Panc1 (cell line): ENCODE data around the gene UBL4A. TPM values are rescaled to one million over a fixed set of nuclear protein-coding genes. Genes with fewer than 3 reads are reported as not detected.

ENCODE experiments used
- ATAC-seq: fragments of 200-7000 bp; cut with Tn5 transposase; 2 replicates; pipeline ENCODE4 v1.9.1; 2020; ENCODE audit warnings: mild to moderate bottlenecking, moderate library complexity
- BruUV-seq: library from RNA; stranded (reverse); fragments of 400-500 nt; replicated peaks from 2 replicates; lab custom pipeline; 2021; lab: Mats Ljungman, UMichigan
- CTCF ChIA-PET: fragments of 300-600 bp; sonication (Branson Sonifier 250); formaldehyde crosslinking; loops from one replicate; lab custom pipeline; 2022; ENCODE audit warnings: antibody characterized with exemption; lab: Charles Lee
- POLR2A ChIA-PET: fragments of 300-600 bp; sonication (Branson Sonifier 250); formaldehyde crosslinking; loops from one replicate; lab custom pipeline; 2022; ENCODE audit warnings: antibody characterized with exemption; lab: Charles Lee
- DNase-seq: peaks from one replicate; pipeline ENCODE4 v3.0.0-alpha.2; 2010; ENCODE audit warnings: low read depth, low spot score
- H3K27ac ChIP-seq: 2 replicates; pipeline ENCODE4 v1.5.1; 2011; ENCODE audit warnings: mild to moderate bottlenecking, low read length, inconsistent platforms
- H3K27me3 ChIP-seq: fragments of 200-500 bp; sonication (Bioruptor generic); 2 replicates; pipeline ENCODE4 v1.6.0; 2014; ENCODE audit warnings: low read length, inconsistent platforms; ENCODE audit not compliant: control insufficient read depth, insufficient read depth
- H3K36me3 ChIP-seq: fragments of 200-500 bp; sonication (Bioruptor generic); 2 replicates; pipeline ENCODE4 v1.5.1; 2014; ENCODE audit warnings: inconsistent platforms, mild to moderate bottlenecking, low read length, moderate library complexity; ENCODE audit not compliant: control insufficient read depth, insufficient read depth
- H3K4me1 ChIP-seq: 2 replicates; pipeline ENCODE4 v1.5.1; 2011; ENCODE audit warnings: inconsistent platforms, mild to moderate bottlenecking, low read length, moderate library complexity; ENCODE audit not compliant: control insufficient read depth, insufficient read depth
- H3K4me3 ChIP-seq, 2 experiments: 2 replicates each; pipeline ENCODE4 v1.5.1; 2011 to 2012; ENCODE audit warnings: low read depth in 2 of 2, low read length in 2 of 2, mild to moderate bottlenecking in 2 of 2, inconsistent platforms in 1 of 2, moderate library complexity in 1 of 2
- H3K9me3 ChIP-seq: fragments of 200-500 bp; sonication (Bioruptor generic); 2 replicates; pipeline ENCODE4 v1.5.1; 2014; ENCODE audit warnings: low read depth, mild to moderate bottlenecking, inconsistent platforms, low read length, moderate library complexity; ENCODE audit not compliant: control insufficient read depth, insufficient read depth
- CTCF ChIP-seq: fragments of 450-650 bp; IDR thresholded peaks from 2 replicates; pipeline ENCODE4 v1.5.1; 2017; ENCODE audit warnings: mild to moderate bottlenecking
- POLR2AphosphoS5 ChIP-seq: IDR thresholded peaks from 2 replicates; pipeline ENCODE4 v1.6.1; 2012; ENCODE audit warnings: mild to moderate bottlenecking, low read depth, low read length, moderate library complexity
- SIN3A ChIP-seq: IDR thresholded peaks from 2 replicates; pipeline ENCODE4 v1.6.1; 2012; ENCODE audit warnings: low read depth, mild to moderate bottlenecking, low read length, moderate library complexity, borderline replicate concordance; ENCODE audit not compliant: insufficient read depth
- TCF7L2 ChIP-seq: IDR thresholded peaks from 2 replicates; pipeline ENCODE4 v1.6.1; 2011; ENCODE audit warnings: mild to moderate bottlenecking, low read depth, low read length, inconsistent platforms
- in situ Hi-C: cut with HindIII; loops from 2 replicates; pipeline ENCODE4 v1.10.0; 2016; ENCODE audit warnings: low sequenced_read_pairs, low pct_unique_long_range_greater_than_20kb
- intact Hi-C: fragments of 100-400 bp; cut with micrococcal nuclease; formaldehyde crosslinking; loops from one replicate; pipeline ENCODE4 v1.10.0; 2022; ENCODE audit not compliant: unreplicated experiment
- total RNA-seq: library from RNA; stranded (reverse); gene quantifications from one replicate; pipeline ENCODE4 v1.2.1, GENCODE V29; 2021; ENCODE audit not compliant: unreplicated experiment
- TF ChIP-seq, protein P1 (sequence below), 2 experiments: IDR thresholded peaks; 2 replicates each; pipeline ENCODE4 v1.6.1; 2011 to 2012; ENCODE audit warnings: low read depth in 2 of 2, control low read depth in 1 of 2, low read length in 1 of 2, mild to moderate bottlenecking in 1 of 2, moderate library complexity in 1 of 2; ENCODE audit not compliant: insufficient read depth in 1 of 2

Gene UBL4A
- total RNA-seq, 1 experiment from 2014 or later, result 65.4 TPM

GRCh38 chrX:154490414-154491083 is 4.1 kb upstream of the UBL4A start, which contains the start of gene SLC10A3:
Gene SLC10A3, minus strand, starts transcription at chrX:154490629. Its CDS starts 1,689 bp downstream, at chrX:154488940.
- Histone ChIP-seq H3K9me3 (no peaks in the 10 kb centered on the region), H3K4me1 (peaks cover 18% of the 10 kb centered on the region), H3K27me3 (no peaks in the 10 kb centered on the region), H3K4me3 (peak within 1 kb of the TSS; percentile 72 to 89), H3K36me3 (no peaks in the 10 kb centered on the region), H3K27ac (peak within 1 kb of the TSS; percentile 89)
- CTCF ChIA-PET, result interaction anchor here (0.6 to 0.9 kb wide), 3 partner anchors 13 to 81 kb away, joined by 3 to 11 read pairs (median 3); no protein-coding TSS in a partner anchor
- TF ChIP-seq TCF7L2, result no peak
- TF ChIP-seq, protein P1, sequence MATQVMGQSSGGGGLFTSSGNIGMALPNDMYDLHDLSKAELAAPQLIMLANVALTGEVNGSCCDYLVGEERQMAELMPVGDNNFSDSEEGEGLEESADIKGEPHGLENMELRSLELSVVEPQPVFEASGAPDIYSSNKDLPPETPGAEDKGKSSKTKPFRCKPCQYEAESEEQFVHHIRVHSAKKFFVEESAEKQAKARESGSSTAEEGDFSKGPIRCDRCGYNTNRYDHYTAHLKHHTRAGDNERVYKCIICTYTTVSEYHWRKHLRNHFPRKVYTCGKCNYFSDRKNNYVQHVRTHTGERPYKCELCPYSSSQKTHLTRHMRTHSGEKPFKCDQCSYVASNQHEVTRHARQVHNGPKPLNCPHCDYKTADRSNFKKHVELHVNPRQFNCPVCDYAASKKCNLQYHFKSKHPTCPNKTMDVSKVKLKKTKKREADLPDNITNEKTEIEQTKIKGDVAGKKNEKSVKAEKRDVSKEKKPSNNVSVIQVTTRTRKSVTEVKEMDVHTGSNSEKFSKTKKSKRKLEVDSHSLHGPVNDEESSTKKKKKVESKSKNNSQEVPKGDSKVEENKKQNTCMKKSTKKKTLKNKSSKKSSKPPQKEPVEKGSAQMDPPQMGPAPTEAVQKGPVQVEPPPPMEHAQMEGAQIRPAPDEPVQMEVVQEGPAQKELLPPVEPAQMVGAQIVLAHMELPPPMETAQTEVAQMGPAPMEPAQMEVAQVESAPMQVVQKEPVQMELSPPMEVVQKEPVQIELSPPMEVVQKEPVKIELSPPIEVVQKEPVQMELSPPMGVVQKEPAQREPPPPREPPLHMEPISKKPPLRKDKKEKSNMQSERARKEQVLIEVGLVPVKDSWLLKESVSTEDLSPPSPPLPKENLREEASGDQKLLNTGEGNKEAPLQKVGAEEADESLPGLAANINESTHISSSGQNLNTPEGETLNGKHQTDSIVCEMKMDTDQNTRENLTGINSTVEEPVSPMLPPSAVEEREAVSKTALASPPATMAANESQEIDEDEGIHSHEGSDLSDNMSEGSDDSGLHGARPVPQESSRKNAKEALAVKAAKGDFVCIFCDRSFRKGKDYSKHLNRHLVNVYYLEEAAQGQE (IDR thresholded peaks at IDR 0.05; ENCODE audit: insufficient read depth in 1 of 2, low read depth in 2 of 2, low read length in 1 of 2), result no peak; a peak in 1 of 4 replicates
- peak; percentile 83 for TF ChIP-seq POLR2AphosphoS5
- 0 out of 2 replicates have a peak, but pooled peaks have one; percentile 60 for TF ChIP-seq SIN3A
- DNase-seq (peak; percentile 79), ATAC-seq (peak; percentile 92)
- in situ Hi-C loops, result no loop called here
- intact Hi-C loops, result no loop called here
- POLR2A ChIA-PET, result interaction anchor here (0.7 kb wide), 3 partner anchors 41 to 121 kb away, joined by 4 to 9 read pairs (median 8); no protein-coding TSS in a partner anchor
- no TSS peak for BruUV-seq

- Histone ChIP-seq H3K27me3 (no peaks in the 10 kb centered on the region), H3K4me1 (peaks cover 23% of the 10 kb centered on the region), H3K27ac (peak overlapping the region; percentile 82), H3K4me3 (peak overlapping the region; percentile 60 to 72), H3K36me3 (no peaks in the 10 kb centered on the region), H3K9me3 (no peaks in the 10 kb centered on the region)
- DNase-seq (no peak), ATAC-seq (peak; percentile 8)
- CTCF ChIA-PET, result interaction anchor here (0.6 to 0.9 kb wide), 4 partner anchors 13 to 117 kb away, joined by 3 to 11 read pairs (median 3); no protein-coding TSS in a partner anchor
- BruUV-seq, result no TSS peak
- POLR2A ChIA-PET, result interaction anchor here (0.7 kb wide), 1 partner anchor 42 kb away, joined by 4 read pairs; no protein-coding TSS in a partner anchor
- TF ChIP-seq SIN3A, result no peak
- TF ChIP-seq CTCF, result no peak
- TF ChIP-seq POLR2AphosphoS5, result no peak
- no peak for TF ChIP-seq TCF7L2
- TF ChIP-seq, protein P1 (IDR thresholded peaks at IDR 0.05; ENCODE audit: insufficient read depth in 1 of 2, low read depth in 2 of 2, low read length in 1 of 2), result no peak
- in situ Hi-C loops, result no loop called here
- intact Hi-C loops, result no loop called here
Measured at GRCh38 chrX:154490021-154490413, 3.6 kb upstream of the UBL4A start.
